Measurements from ENCODE around the gene LEF1.

The LEF1 gene

DNA sequence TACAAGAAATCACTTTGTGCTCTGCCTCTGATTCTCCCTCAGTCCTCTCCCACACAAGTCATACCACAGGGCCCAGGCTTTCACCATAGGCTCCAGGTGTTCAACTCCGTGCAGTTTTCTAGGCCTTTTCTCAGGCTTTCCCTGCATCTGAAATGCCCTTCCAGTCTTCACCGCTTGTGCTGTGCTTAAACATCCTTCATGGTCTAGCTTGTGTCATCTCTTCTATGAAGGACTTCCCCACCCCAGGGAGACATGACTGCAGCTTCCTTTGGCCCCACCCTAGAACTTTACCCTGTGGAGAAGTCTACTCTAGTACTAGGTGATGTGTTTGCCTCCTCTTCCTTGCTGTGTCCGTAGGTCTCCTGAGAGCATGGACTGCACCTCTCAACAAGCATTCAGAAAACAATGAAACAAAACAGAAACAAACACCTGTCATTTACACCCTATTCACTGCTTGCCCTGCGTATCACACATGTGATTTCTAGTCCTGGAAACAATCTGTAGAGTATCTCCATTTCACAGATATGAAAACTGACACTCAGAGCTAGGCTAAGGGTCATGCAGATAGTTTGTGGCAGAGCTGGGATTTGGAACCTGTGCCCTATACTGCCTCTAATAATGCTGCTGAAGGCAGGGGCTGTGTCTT lies 22.7 kb upstream of the LEF1 start:
- Histone ChIP-seq H3K4me3 (no peak overlapping the region), H3K36me3 (no peaks in the 10 kb centered on the region), H3K27me3 (no peaks in the 10 kb centered on the region), H3K9me3 (no peaks in the 10 kb centered on the region), H3K27ac (no peak overlapping the region), H3K4me1 (peaks cover 0 to 18% (median 11%) of the 10 kb centered on the region in 4 donors)
- no peak for TF ChIP-seq CTCF (IDR thresholded peaks at IDR 0.05)
- intact Hi-C loops (cut with DNase I; ENCODE audit: low total_unique reads): no loop called here
- no peak for DNase-seq

DNA sequence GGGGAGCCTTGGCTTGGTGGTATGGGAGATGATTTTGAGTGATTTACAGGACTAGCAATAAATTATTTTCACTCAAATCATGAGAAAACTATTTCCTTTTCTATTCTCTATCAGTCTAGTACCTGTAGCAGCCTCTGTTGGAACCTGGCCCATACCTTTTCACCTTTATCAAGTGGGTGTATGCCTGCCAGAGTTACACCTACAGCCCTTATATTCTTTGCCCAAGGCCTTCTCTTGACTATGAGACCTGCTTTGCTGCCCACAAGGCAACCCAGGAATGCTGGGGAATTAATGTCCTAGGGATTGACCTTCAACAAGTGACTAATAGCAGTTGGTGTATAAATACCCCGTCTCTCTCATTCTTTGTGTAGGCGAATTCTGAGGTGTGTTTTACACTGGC lies 20.0 kb upstream of the LEF1 start:
- H3K27ac ChIP-seq: no peak overlapping the region
- intact Hi-C loops (cut with DNase I; ENCODE audit: low total_unique reads): no loop called here
- H3K27me3 ChIP-seq: no peaks in the 10 kb centered on the region
- no peak for DNase-seq
- H3K4me3 ChIP-seq: no peak overlapping the region
- H3K4me1 ChIP-seq: peaks cover 0 to 8% (median 7%) of the 10 kb centered on the region in 4 donors
- no peaks in the 10 kb centered on the region for H3K9me3 ChIP-seq
- no peaks in the 10 kb centered on the region for H3K36me3 ChIP-seq
- TF ChIP-seq CTCF (IDR thresholded peaks at IDR 0.05): no peak

DNA sequence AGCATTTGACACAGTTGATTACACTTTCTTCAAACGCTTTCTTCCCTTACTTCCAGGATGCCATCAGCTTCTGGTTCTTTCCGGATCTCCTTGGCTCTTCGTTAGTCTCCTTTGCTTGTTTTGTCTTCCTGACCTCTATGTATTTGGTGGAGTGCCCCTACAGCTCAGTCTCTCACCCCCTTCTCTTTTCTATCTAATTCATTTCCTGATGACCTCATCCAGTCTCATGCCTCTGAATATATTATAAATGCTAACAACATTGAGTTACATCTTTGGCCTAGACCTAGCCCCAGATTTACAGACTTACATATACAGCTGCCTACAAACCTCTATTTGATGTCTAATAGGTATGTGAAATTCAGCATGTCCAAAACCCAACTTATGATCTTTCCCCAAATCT lies 16.5 kb upstream of the LEF1 start:
- intact Hi-C loops (cut with DNase I; ENCODE audit: low total_unique reads): no loop called here
- H3K27ac ChIP-seq: no peak overlapping the region
- H3K4me3 ChIP-seq: no peak overlapping the region
- no peaks in the 10 kb centered on the region for H3K9me3 ChIP-seq
- no peak for TF ChIP-seq CTCF (IDR thresholded peaks at IDR 0.05)
- H3K36me3 ChIP-seq: no peaks in the 10 kb centered on the region
- no peak for DNase-seq
- no peaks in the 10 kb centered on the region for H3K4me1 ChIP-seq
- H3K27me3 ChIP-seq: peaks cover 0 to 5% of the 10 kb centered on the region in 2 donors

DNA sequence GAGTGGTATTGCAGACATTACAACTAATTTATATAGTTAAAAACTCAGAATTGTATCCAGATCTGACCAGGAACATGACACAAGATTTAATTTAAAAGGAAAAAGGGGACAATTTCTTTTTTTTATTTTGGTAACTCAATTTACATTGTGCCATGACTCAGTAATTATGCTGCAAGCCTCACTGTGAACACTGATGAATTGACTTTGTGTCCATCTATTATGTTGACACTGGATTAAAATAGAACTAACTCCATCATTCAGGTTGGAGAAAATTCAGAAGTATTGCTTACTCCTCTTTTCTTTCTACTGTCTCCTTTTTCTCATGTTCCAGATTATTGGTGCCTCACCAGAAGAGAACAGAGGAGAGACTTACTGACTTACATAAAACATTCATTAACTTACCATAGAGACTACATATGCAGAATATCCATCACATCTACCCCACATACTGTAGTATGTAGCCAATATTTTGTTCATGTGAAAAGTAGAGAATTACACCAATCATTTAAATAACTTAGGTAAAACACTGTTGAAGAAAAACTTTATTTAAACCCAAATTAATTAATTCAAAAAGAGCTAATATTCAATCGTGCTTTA lies 15.8 kb upstream of the LEF1 start:
- TF ChIP-seq CTCF (IDR thresholded peaks at IDR 0.05): no peak
- H3K4me3 ChIP-seq: no peak overlapping the region
- no peak for DNase-seq
- no peak overlapping the region for H3K27ac ChIP-seq
- intact Hi-C loops (cut with DNase I; ENCODE audit: low total_unique reads): no loop called here
- H3K27me3 ChIP-seq: peaks cover 0 to 5% of the 10 kb centered on the region in 2 donors
- no peaks in the 10 kb centered on the region for H3K36me3 ChIP-seq
- no peaks in the 10 kb centered on the region for H3K9me3 ChIP-seq
- no peaks in the 10 kb centered on the region for H3K4me1 ChIP-seq

- no peaks in the 10 kb centered on the region for H3K4me1 ChIP-seq
- DNase-seq: no peak
- no peaks in the 10 kb centered on the region for H3K9me3 ChIP-seq
- intact Hi-C loops (cut with DNase I; ENCODE audit: low total_unique reads): no loop called here
- H3K27ac ChIP-seq: no peak overlapping the region
- H3K36me3 ChIP-seq: no peaks in the 10 kb centered on the region
- no peak overlapping the region for H3K4me3 ChIP-seq
- no peak for TF ChIP-seq CTCF (IDR thresholded peaks at IDR 0.05)
- H3K27me3 ChIP-seq: peaks cover 0 to 24% of the 10 kb centered on the region in 2 donors
Measured at GRCh38 chr4:108181704-108182103, 13.0 kb upstream of the LEF1 start.
